ENCODE measurements around the gene POLL. TPM values are rescaled to one million over a fixed set of nuclear protein-coding genes. Genes with fewer than 3 reads are reported as not detected.

Gene POLL
- total and polyA plus RNA-seq, 2 experiments from 2014 or later, result 16.8 to 17.7 TPM

DNA sequence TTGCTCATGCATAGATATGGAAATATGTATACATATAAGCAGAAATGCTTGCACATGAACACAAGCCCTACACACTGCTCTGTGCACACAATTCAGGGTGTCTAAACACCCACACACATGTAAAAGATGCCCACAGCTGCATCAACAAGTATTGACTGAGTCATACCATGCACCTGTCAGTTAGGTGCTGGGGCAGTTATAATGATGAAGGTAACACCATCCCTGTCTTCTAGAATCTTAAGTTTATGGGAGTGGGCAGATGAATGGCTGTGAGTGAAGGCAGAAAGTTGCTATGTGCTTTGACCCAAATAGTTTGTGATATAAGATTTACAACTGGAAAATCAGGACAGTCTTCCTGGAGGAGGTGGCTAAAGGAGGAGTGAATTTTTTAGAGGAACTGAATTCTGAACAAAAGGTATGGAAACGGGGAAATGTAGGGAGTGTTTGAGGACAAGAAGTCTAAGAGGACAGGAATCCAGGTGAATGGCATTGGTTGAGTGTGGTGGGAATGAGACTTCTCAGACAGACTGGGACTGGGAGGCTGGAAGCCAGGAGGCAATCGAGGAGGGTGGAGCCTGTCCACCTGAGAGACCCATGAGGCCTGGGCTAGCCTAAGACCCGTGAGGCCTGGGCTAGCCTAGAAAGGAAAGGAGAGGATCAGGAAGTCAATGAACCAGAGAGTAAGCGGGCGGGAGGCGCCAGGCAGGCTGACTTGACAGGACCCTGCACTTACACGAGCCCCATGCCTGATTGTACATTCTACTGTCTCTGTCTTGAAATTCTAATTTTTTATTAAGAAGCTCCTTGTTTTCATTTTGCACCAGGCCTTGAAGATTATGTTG is 20.7 kb downstream of the POLL start:
- Histone ChIP-seq H3K9me3 (ENCODE audit: low read depth) (no peaks in the 10 kb centered on the region), H3K27ac (no peak overlapping the region), H2AFZ (no peak overlapping the region), H3K4me2 (no peak overlapping the region), H4K20me1 (ENCODE audit: insufficient read depth, poor library complexity, severe bottlenecking) (no peaks in the 10 kb centered on the region), H3K4me1 (ENCODE audit: insufficient read depth) (peaks cover 6% of the 10 kb centered on the region), H3K9me2 (replicated peaks; ENCODE audit: insufficient read depth) (no peaks in the 10 kb centered on the region), H3K36me3 (replicated peaks; ENCODE audit: insufficient read depth, low read depth) (no peaks in the 10 kb centered on the region), H3K27me3 (peaks cover 51% of the 10 kb centered on the region), H3K4me3 (no peak overlapping the region), H3K79me2 (no peaks in the 10 kb centered on the region)
- 72% methylated on average over 7 of the region's 7 CpGs for WGBS (ENCODE audit: low lambda C conversion rate, missing lambda C conversion rate)
- TF ChIP-seq EZH2 (IDR thresholded peaks at IDR 0.05; ENCODE audit: borderline replicate concordance), result peak; percentile 55
- TF ChIP-seq, protein P1, sequence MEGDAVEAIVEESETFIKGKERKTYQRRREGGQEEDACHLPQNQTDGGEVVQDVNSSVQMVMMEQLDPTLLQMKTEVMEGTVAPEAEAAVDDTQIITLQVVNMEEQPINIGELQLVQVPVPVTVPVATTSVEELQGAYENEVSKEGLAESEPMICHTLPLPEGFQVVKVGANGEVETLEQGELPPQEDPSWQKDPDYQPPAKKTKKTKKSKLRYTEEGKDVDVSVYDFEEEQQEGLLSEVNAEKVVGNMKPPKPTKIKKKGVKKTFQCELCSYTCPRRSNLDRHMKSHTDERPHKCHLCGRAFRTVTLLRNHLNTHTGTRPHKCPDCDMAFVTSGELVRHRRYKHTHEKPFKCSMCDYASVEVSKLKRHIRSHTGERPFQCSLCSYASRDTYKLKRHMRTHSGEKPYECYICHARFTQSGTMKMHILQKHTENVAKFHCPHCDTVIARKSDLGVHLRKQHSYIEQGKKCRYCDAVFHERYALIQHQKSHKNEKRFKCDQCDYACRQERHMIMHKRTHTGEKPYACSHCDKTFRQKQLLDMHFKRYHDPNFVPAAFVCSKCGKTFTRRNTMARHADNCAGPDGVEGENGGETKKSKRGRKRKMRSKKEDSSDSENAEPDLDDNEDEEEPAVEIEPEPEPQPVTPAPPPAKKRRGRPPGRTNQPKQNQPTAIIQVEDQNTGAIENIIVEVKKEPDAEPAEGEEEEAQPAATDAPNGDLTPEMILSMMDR (IDR thresholded peaks at IDR 0.05; ENCODE audit: poor library complexity), result no peak
- DNase-seq (ENCODE audit: low spot score), result no peak

DNA sequence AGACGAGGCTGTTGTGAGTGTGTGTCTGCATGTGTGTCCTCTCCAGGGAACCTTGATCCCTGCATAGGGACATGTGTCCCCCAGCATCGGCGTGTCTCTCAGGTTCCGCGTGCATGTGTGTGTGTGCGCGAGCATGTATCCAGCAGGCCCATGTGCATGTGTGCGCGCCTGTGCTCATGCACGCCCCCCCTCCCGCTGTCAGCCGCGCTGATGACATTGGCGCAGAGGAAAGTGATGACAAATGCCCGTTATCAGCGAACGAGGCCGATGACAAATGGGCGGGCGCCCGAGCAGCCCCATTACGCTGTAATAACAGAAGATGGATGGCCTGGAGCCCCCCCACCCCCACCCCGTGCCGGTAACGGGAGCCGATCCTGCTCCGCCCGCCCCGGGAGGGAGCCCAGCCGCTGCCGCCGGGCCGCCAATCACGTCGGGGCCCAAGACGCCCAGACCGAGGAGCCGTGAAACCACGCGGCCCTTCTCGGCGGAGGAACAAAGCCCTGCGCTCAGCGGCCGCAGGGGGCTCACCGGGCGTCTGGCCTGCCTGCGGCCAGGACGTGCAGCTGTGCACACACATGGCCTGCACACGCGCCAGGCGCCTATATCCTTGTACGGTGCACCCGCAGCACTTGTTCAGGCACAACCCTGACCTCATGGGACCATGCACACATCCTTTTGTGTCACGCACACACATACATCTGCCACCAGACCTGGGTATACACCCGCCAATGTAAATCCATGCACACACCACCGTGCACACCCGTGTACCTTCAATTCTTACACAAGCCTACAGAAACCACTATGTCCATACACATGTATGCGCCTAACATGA is 21.5 kb downstream of the POLL start:
- 29% methylated on average over 50 of the region's 59 CpGs for WGBS (ENCODE audit: low lambda C conversion rate, missing lambda C conversion rate)
- H3K4me1 ChIP-seq (ENCODE audit: insufficient read depth), result peaks cover 6% of the 10 kb centered on the region
- no peaks in the 10 kb centered on the region for H3K9me2 ChIP-seq (replicated peaks; ENCODE audit: insufficient read depth)
- DNase-seq (ENCODE audit: low spot score), result no peak
- TF ChIP-seq EZH2phosphoT487 (IDR thresholded peaks at IDR 0.05; ENCODE audit: low read depth, severe bottlenecking, unreplicated experiment), result no peak
- TF ChIP-seq EZH2 (IDR thresholded peaks at IDR 0.05; ENCODE audit: borderline replicate concordance), result peak; percentile 51
- TF ChIP-seq, protein P1 (IDR thresholded peaks at IDR 0.05; ENCODE audit: poor library complexity), result no peak
- H3K9me3 ChIP-seq (ENCODE audit: low read depth), result no peaks in the 10 kb centered on the region
- peaks cover 51% of the 10 kb centered on the region for H3K27me3 ChIP-seq
- H4K20me1 ChIP-seq (ENCODE audit: insufficient read depth, poor library complexity, severe bottlenecking), result no peaks in the 10 kb centered on the region
- H3K79me2 ChIP-seq, result no peaks in the 10 kb centered on the region
- H3K4me2 ChIP-seq, result peak overlapping the region; percentile 65
- H3K36me3 ChIP-seq (replicated peaks; ENCODE audit: insufficient read depth, low read depth), result no peaks in the 10 kb centered on the region
- H3K4me3 ChIP-seq, result no peak overlapping the region
- H2AFZ ChIP-seq, result no peak overlapping the region
- no peak overlapping the region for H3K27ac ChIP-seq

DNA sequence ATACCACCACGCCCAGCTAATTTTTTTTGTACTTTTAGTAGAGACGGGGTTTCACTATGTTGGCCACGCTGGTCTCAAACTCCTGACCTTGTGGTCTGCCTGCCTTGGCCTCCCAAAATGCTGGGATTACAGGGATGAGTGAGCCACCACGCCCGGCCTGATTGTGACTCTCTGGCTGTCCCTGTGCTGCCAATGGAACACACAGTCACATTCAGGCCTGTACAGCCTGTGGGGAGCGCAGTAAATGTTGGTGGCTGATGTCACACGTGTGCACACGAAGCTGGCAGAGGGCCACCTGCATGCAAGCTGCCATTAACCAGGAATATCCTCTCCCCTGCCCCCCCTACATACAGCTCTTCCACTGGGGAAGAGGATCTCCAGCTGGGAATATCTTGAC is 22.1 kb downstream of the POLL start:
- H3K4me1 ChIP-seq (ENCODE audit: insufficient read depth), result peaks cover 6% of the 10 kb centered on the region
- no peak overlapping the region for H3K4me2 ChIP-seq
- DNase-seq (ENCODE audit: low spot score), result no peak
- 83% methylated on average over 8 of the region's 8 CpGs for WGBS (ENCODE audit: low lambda C conversion rate, missing lambda C conversion rate)
- no peak for TF ChIP-seq EZH2 (IDR thresholded peaks at IDR 0.05; ENCODE audit: borderline replicate concordance)
- TF ChIP-seq, protein P1 (IDR thresholded peaks at IDR 0.05; ENCODE audit: poor library complexity), result no peak
- no peak for TF ChIP-seq EZH2phosphoT487 (IDR thresholded peaks at IDR 0.05; ENCODE audit: low read depth, severe bottlenecking, unreplicated experiment)
- H3K4me3 ChIP-seq, result no peak overlapping the region
- H3K27me3 ChIP-seq, result peaks cover 51% of the 10 kb centered on the region
- no peaks in the 10 kb centered on the region for H4K20me1 ChIP-seq (ENCODE audit: insufficient read depth, poor library complexity, severe bottlenecking)
- no peak overlapping the region for H2AFZ ChIP-seq
- no peaks in the 10 kb centered on the region for H3K79me2 ChIP-seq
- H3K27ac ChIP-seq, result no peak overlapping the region
- no peaks in the 10 kb centered on the region for H3K36me3 ChIP-seq (replicated peaks; ENCODE audit: insufficient read depth, low read depth)
- H3K9me3 ChIP-seq (ENCODE audit: low read depth), result no peaks in the 10 kb centered on the region
- H3K9me2 ChIP-seq (replicated peaks; ENCODE audit: insufficient read depth), result no peaks in the 10 kb centered on the region

Measured in hepatocyte (in vitro differentiated cells).